CD14-positive monocyte (primary cell): Measurements from ENCODE around the gene KREMEN1. TPM values are rescaled to one million over a fixed set of nuclear protein-coding genes. Genes with fewer than 3 reads are reported as not detected.

Source experiments
- DNase-seq, 3 donors: peaks; one replicate each; pipeline ENCODE4 v3.0.0-alpha.2; 2011 to 2022
- H2AFZ ChIP-seq: 2 replicates; pipeline ENCODE4 v1.6.0; 2012; ENCODE audit warnings: mild to moderate bottlenecking, low read depth, low read length, inconsistent platforms; ENCODE audit not compliant: insufficient read depth, poor library complexity, severe bottlenecking
- H3K27ac ChIP-seq, 2 donors: 1 replicate in 1 of 2; 2 replicates in 1 of 2; pipeline ENCODE4 v1.5.1; 2012 to 2013; ENCODE audit warnings: low read length in 2 of 2, control low read depth in 1 of 2, inconsistent platforms in 1 of 2, low read depth in 1 of 2, mild to moderate bottlenecking in 1 of 2
- H3K27me3 ChIP-seq, 2 donors: one replicate each; pipeline versions ENCODE4 v1.6.0 to v1.6.1; 2011 to 2013; ENCODE audit warnings: low read length in 2 of 2; ENCODE audit not compliant: control insufficient read depth in 2 of 2, insufficient read depth in 2 of 2
- H3K36me3 ChIP-seq, 2 donors: replicated peaks in 1 of 2; 1 replicate in 1 of 2; 2 replicates in 1 of 2; pipeline versions ENCODE4 v1.5.1 to v1.6.1; 2012 to 2013; ENCODE audit warnings: low read length in 2 of 2, control low read depth in 1 of 2, inconsistent platforms in 1 of 2, mild to moderate bottlenecking in 1 of 2; ENCODE audit not compliant: insufficient read depth in 2 of 2, control insufficient read depth in 1 of 2
- H3K4me1 ChIP-seq, 2 donors: 1 replicate in 1 of 2; 2 replicates in 1 of 2; pipeline versions ENCODE4 v1.5.1 to v1.6.1; 2012 to 2013; ENCODE audit warnings: low read length in 2 of 2, control low read depth in 1 of 2, inconsistent platforms in 1 of 2, mild to moderate bottlenecking in 1 of 2, moderate library complexity in 1 of 2; ENCODE audit not compliant: insufficient read depth in 2 of 2, control insufficient read depth in 1 of 2
- H3K4me2 ChIP-seq: replicated peaks from 2 replicates; pipeline ENCODE3; 2012; ENCODE audit warnings: low read length, moderate library complexity, mild to moderate bottlenecking; ENCODE audit not compliant: poor library complexity, severe bottlenecking; ENCODE audit errors: extremely low read depth
- H3K4me3 ChIP-seq, 3 experiments: fragments of 200-600 bp in 1 of 3; sonication (generic) in 1 of 3; replicated peaks in 1 of 3; 1 replicate in 2 of 3; 2 replicates in 1 of 3; pipeline ENCODE4 v1.5.1; 2011 to 2013; ENCODE audit warnings: low read length in 3 of 3, mild to moderate bottlenecking in 3 of 3, control low read depth in 2 of 3, low read depth in 2 of 3, inconsistent platforms in 1 of 3, moderate library complexity in 1 of 3
- H3K79me2 ChIP-seq: 2 replicates; pipeline ENCODE4 v1.6.0; 2012; ENCODE audit warnings: mild to moderate bottlenecking, control low read depth, inconsistent platforms, low read length, moderate library complexity; ENCODE audit not compliant: insufficient read depth
- H3K9ac ChIP-seq: 2 replicates; pipeline ENCODE4 v1.6.0; 2017; ENCODE audit warnings: low read length, mild to moderate bottlenecking; ENCODE audit not compliant: insufficient read depth, poor library complexity, severe bottlenecking
- H3K9me3 ChIP-seq, 2 donors: replicated peaks in 1 of 2; 1 replicate in 1 of 2; 2 replicates in 1 of 2; pipeline versions ENCODE4 v1.5.1 to v1.6.1; 2012 to 2013; ENCODE audit warnings: low read length in 2 of 2, control low read depth in 1 of 2; ENCODE audit not compliant: control insufficient read depth in 1 of 2, insufficient read depth in 1 of 2
- H4K20me1 ChIP-seq: 2 replicates; pipeline ENCODE4 v1.6.0; 2012; ENCODE audit warnings: mild to moderate bottlenecking, low read length, control low read depth, moderate library complexity; ENCODE audit not compliant: insufficient read depth
- H3K27ac Mint-ChIP-seq, 7 donors: one replicate each; pipeline ENCODE4 v1.8.0; 2020; ENCODE audit warnings: mild to moderate bottlenecking in 7 of 7, mixed read lengths in 7 of 7, moderate library complexity in 6 of 7, inconsistent platforms in 2 of 7
- H3K27me3 Mint-ChIP-seq, 3 donors: one replicate each; pipeline ENCODE4 v1.8.0; 2021 to 2022; ENCODE audit warnings: low read depth in 3 of 3, mild to moderate bottlenecking in 3 of 3, mixed read lengths in 3 of 3, moderate library complexity in 3 of 3, inconsistent platforms in 1 of 3
- H3K36me3 Mint-ChIP-seq, 2 donors: one replicate each; pipeline ENCODE4 v1.8.0; 2020; ENCODE audit warnings: mixed read lengths in 2 of 2, inconsistent platforms in 1 of 2, mild to moderate bottlenecking in 1 of 2
- H3K4me1 Mint-ChIP-seq: one replicate; pipeline ENCODE4 v1.8.0; 2020; ENCODE audit warnings: mild to moderate bottlenecking, mixed read lengths
- H3K4me3 Mint-ChIP-seq, 2 donors: one replicate each; pipeline ENCODE4 v1.8.0; 2020; ENCODE audit warnings: mild to moderate bottlenecking in 2 of 2, mixed read lengths in 2 of 2, moderate library complexity in 1 of 2
- H3K9me3 Mint-ChIP-seq, 7 donors: one replicate each; pipeline ENCODE4 v1.8.0; 2020 to 2022; ENCODE audit warnings: mixed read lengths in 7 of 7, mild to moderate bottlenecking in 6 of 7, moderate library complexity in 6 of 7, inconsistent platforms in 2 of 7
- CTCF ChIP-seq: fragments of 200-600 bp; IDR thresholded peaks from one replicate; pipeline ENCODE4 v1.8.0; 2022; ENCODE audit warnings: antibody characterized with exemption, mild to moderate bottlenecking
- WGBS: methylation state at CpG from one replicate; pipeline ENCODE4 v1.1.5; 2013; ENCODE audit warnings: missing lambda C conversion rate; ENCODE audit not compliant: insufficient coverage; 5-methylcytosine and 5-hydroxymethylcytosine counted together
- intact Hi-C, 2 donors: fragments of 100-400 bp; cut with micrococcal nuclease; formaldehyde crosslinking; loops; one replicate each; pipeline versions ENCODE4 v1.15.0 to v1.15.1; 2023
- polyA plus RNA-seq, 3 donors: library from polyadenylated mRNA; depleted of rRNA in 1 of 3; unstranded in 2 of 3; stranded (reverse) in 1 of 3; fragments of 300-500 nt in 2 of 3; fragments of >200 nt in 1 of 3; fragmentation: Illumina TruSeq in 2 of 3; gene quantifications; 1 replicate in 2 of 3; 2 replicates in 1 of 3; pipeline ENCODE4 v1.2.3, GENCODE V29; 2012 to 2021

KREMEN1 gene
- polyA plus RNA-seq, 3 donors = 0.47 to 1.6 (median 0.69) TPM

GRCh38 chr22:29028468-29028867 is 44.4 kb upstream of the KREMEN1 start:
- Histone ChIP-seq H3K36me3 (no peaks in the 10 kb centered on the region), H3K9me3 (peaks cover 0 to 7% of the 10 kb centered on the region in 2 donors), H3K27me3 (peaks cover 30 to 37% of the 10 kb centered on the region in 2 donors), H2AFZ (no peak overlapping the region), H3K79me2 (no peaks in the 10 kb centered on the region), H4K20me1 (no peaks in the 10 kb centered on the region), H3K27ac (no peak overlapping the region), H3K4me3 (no peak overlapping the region), H3K9ac (no peak overlapping the region), H3K4me1 (peaks cover 7 to 9% of the 10 kb centered on the region in 2 donors), H3K4me2 (no peak overlapping the region)
- intact Hi-C loops = no loop called here
- H3K4me3 Mint-ChIP-seq = peak overlapping the region in 1 of 2 donors; percentile 21
- peaks cover 0 to 9% (median 0%) of the 10 kb centered on the region in 7 donors for H3K9me3 Mint-ChIP-seq
- no peak for DNase-seq
- H3K27me3 Mint-ChIP-seq = peaks cover 34 to 49% (median 47%) of the 10 kb centered on the region in 3 donors
- WGBS = 88% methylated on average over 1 of the region's 4 CpGs
- no peak for TF ChIP-seq CTCF
- peaks cover 15% of the 10 kb centered on the region for H3K4me1 Mint-ChIP-seq
- no peak overlapping the region for H3K27ac Mint-ChIP-seq
- H3K36me3 Mint-ChIP-seq = peaks cover 0 to 11% of the 10 kb centered on the region in 2 donors

- Histone ChIP-seq H3K4me2 (no peak overlapping the region), H3K4me3 (no peak overlapping the region), H3K36me3 (no peaks in the 10 kb centered on the region), H3K9me3 (peaks cover 0 to 7% of the 10 kb centered on the region in 2 donors), H3K4me1 (peaks cover 7 to 9% of the 10 kb centered on the region in 2 donors), H3K9ac (no peak overlapping the region), H4K20me1 (no peaks in the 10 kb centered on the region), H3K79me2 (no peaks in the 10 kb centered on the region), H3K27me3 (peaks cover 30 to 37% of the 10 kb centered on the region in 2 donors), H3K27ac (no peak overlapping the region), H2AFZ (no peak overlapping the region)
- WGBS = no CpG with 5 or more reads among the region's 9 CpGs
- Mint-ChIP-seq H3K4me3 (peak overlapping the region in 1 of 2 donors; percentile 74), H3K4me1 (peaks cover 15% of the 10 kb centered on the region), H3K27ac (no peak overlapping the region), H3K27me3 (peaks cover 36 to 49% (median 48%) of the 10 kb centered on the region in 3 donors), H3K9me3 (peaks cover 0 to 9% (median 0%) of the 10 kb centered on the region in 7 donors), H3K36me3 (peaks cover 0 to 11% of the 10 kb centered on the region in 2 donors)
- no peak for TF ChIP-seq CTCF
- intact Hi-C loops = no loop called here
- no peak for DNase-seq
Measured at GRCh38 chr22:29029202-29030000, 43.4 kb upstream of the KREMEN1 start.
